GM21825 (cell line): ENCODE results near the gene CDC37.
"Not testable (repeated sequence)": the region's sequence is repeated elsewhere in the genome, so short reads cannot be mapped to it uniquely, and the experiment has no call there.

Experiments used
- ATAC-seq: cut with Tn5 transposase; IDR thresholded peaks from one replicate; pipeline ENCODE4 v1.9.1; 2021; ENCODE audit warnings: mild to moderate bottlenecking, moderate library complexity; ENCODE audit not compliant: unreplicated experiment

Gene CDC37

GRCh38 chr19:10398819-10399218, 4.5 kb downstream of the CDC37 start:
- no peak for ATAC-seq

GRCh38 chr19:10395917-10396316, 7.4 kb downstream of the CDC37 start:
- no peak for ATAC-seq

- no peak for ATAC-seq
Observed at GRCh38 chr19:10395436-10395835, 7.9 kb downstream of the CDC37 start.

GRCh38 chr19:10395003-10395402, 8.3 kb downstream of the CDC37 start:
- no peak for ATAC-seq

GRCh38 chr19:10393137-10393536, 10.2 kb downstream of the CDC37 start:
- ATAC-seq = no peak

- ATAC-seq = no peak
Observed at GRCh38 chr19:10392120-10392519, 11.2 kb downstream of the CDC37 start.

GRCh38 chr19:10390652-10391286, 12.6 kb downstream of the CDC37 start:
- no peak for ATAC-seq

GRCh38 chr19:10389863-10390262, 13.5 kb downstream of the CDC37 start:
- no peak for ATAC-seq

GRCh38 chr19:10388957-10389356, 14.4 kb downstream of the CDC37 start:
- ATAC-seq = no peak

- no peak for ATAC-seq
Observed at GRCh38 chr19:10384580-10384979, 18.8 kb downstream of the CDC37 start.

- not testable (repeated sequence) for ATAC-seq
Observed at GRCh38 chr19:10383223-10383499, 20.2 kb downstream of the CDC37 start.

GRCh38 chr19:10380313-10381102, 22.8 kb downstream of the CDC37 start, which contains the start of gene TYK2:
TYK2 (minus strand) TSS chr19:10380572; CDS start chr19:10378406, 2,166 bp downstream.
- ATAC-seq = peak; percentile 93

GRCh38 chr19:10379880-10380312, 23.4 kb downstream of the CDC37 start:
- ATAC-seq = no peak

GRCh38 chr19:10378124-10378523, 25.2 kb downstream of the CDC37 start:
- ATAC-seq = no peak

GRCh38 chr19:10377140-10377640, 26.2 kb downstream of the CDC37 start:
- not testable (repeated sequence) for ATAC-seq

GRCh38 chr19:10374931-10375330, 28.4 kb downstream of the CDC37 start:
- ATAC-seq = no peak

- ATAC-seq = no peak
Observed at GRCh38 chr19:10372690-10373089, 30.7 kb downstream of the CDC37 start.

GRCh38 chr19:10368101-10368803, 35.1 kb downstream of the CDC37 start:
- no peak for ATAC-seq

GRCh38 chr19:10366950-10367512, 36.3 kb downstream of the CDC37 start:
- ATAC-seq = not testable (repeated sequence)

- ATAC-seq = no peak
Observed at GRCh38 chr19:10365518-10365917, 37.8 kb downstream of the CDC37 start.

GRCh38 chr19:10364644-10365043, 38.7 kb downstream of the CDC37 start:
- ATAC-seq = no peak
